PFSK-1 (cell line): ENCODE data around the gene ZNF282.

Experiments used
- FOXP2 ChIP-seq: optimal IDR thresholded peaks from 2 replicates; pipeline ENCODE3; 2011; ENCODE audit warnings: borderline replicate concordance, control low read depth, inconsistent platforms; ENCODE audit not compliant: insufficient read depth; ENCODE audit errors: extremely low read length, extremely low read depth
- POLR2AphosphoS5 ChIP-seq: IDR thresholded peaks from 2 replicates; pipeline ENCODE4 v1.6.1; 2012; ENCODE audit warnings: low read depth, mild to moderate bottlenecking, control low read depth, low read length, moderate library complexity
- SIN3A ChIP-seq: IDR thresholded peaks from 2 replicates; pipeline ENCODE4 v1.6.1; 2012; ENCODE audit warnings: mild to moderate bottlenecking, low read length, moderate library complexity, borderline replicate concordance; ENCODE audit not compliant: insufficient read depth
- TAF1 ChIP-seq: IDR thresholded peaks from 2 replicates; pipeline ENCODE4 v1.6.1; 2012; ENCODE audit warnings: low read length, control low read depth, borderline replicate concordance; ENCODE audit not compliant: insufficient read depth
- TF ChIP-seq, protein P1 (sequence below), 2 experiments: IDR thresholded peaks; 2 replicates each; pipeline versions ENCODE4 v1.6.1 to v1.8.0; 2011 to 2012; ENCODE audit warnings: low read depth in 2 of 2, low read length in 2 of 2, control low read depth in 1 of 2, inconsistent platforms in 1 of 2, mild to moderate bottlenecking in 1 of 2, moderate library complexity in 1 of 2; ENCODE audit not compliant: insufficient read depth in 1 of 2

ZNF282 gene

GRCh38 chr7:149199234-149199995 is 4.1 kb downstream of the ZNF282 start:
- no peak for TF ChIP-seq FOXP2
- TF ChIP-seq POLR2AphosphoS5: no peak
- no peak for TF ChIP-seq SIN3A
- no peak for TF ChIP-seq TAF1
- TF ChIP-seq, protein P1, sequence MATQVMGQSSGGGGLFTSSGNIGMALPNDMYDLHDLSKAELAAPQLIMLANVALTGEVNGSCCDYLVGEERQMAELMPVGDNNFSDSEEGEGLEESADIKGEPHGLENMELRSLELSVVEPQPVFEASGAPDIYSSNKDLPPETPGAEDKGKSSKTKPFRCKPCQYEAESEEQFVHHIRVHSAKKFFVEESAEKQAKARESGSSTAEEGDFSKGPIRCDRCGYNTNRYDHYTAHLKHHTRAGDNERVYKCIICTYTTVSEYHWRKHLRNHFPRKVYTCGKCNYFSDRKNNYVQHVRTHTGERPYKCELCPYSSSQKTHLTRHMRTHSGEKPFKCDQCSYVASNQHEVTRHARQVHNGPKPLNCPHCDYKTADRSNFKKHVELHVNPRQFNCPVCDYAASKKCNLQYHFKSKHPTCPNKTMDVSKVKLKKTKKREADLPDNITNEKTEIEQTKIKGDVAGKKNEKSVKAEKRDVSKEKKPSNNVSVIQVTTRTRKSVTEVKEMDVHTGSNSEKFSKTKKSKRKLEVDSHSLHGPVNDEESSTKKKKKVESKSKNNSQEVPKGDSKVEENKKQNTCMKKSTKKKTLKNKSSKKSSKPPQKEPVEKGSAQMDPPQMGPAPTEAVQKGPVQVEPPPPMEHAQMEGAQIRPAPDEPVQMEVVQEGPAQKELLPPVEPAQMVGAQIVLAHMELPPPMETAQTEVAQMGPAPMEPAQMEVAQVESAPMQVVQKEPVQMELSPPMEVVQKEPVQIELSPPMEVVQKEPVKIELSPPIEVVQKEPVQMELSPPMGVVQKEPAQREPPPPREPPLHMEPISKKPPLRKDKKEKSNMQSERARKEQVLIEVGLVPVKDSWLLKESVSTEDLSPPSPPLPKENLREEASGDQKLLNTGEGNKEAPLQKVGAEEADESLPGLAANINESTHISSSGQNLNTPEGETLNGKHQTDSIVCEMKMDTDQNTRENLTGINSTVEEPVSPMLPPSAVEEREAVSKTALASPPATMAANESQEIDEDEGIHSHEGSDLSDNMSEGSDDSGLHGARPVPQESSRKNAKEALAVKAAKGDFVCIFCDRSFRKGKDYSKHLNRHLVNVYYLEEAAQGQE (IDR thresholded peaks at IDR 0.05; ENCODE audit: insufficient read depth in 1 of 2, low read depth in 2 of 2, low read length in 2 of 2): no peak

DNA sequence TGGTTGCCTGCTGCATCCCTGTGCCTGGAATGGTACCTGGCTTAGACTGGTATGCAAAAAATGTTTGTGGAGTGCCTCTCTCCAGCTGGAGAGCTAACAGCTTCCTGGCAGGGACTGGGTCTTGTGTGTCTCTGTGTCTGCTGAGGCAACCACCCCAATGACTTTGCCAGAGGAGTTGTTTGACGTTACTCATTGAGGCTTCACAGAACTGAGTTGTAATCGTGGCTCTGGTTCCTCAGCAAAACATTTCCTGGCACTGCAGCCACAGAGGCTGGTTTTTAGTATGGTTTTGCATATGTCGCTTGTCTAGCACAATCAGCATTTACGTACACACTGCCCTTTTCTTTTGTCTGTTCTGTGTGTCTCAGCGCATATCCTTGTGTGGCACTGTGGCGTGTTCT is 7.5 kb downstream of the ZNF282 start:
- TF ChIP-seq POLR2AphosphoS5 (no peak), SIN3A (no peak), FOXP2 (no peak), TAF1 (no peak)
- TF ChIP-seq, protein P1 (IDR thresholded peaks at IDR 0.05; ENCODE audit: insufficient read depth in 1 of 2, low read depth in 2 of 2, low read length in 2 of 2): no peak

GRCh38 chr7:149205690-149206381 is 10.5 kb downstream of the ZNF282 start:
- TF ChIP-seq SIN3A (no peak), POLR2AphosphoS5 (no peak), TAF1 (no peak), FOXP2 (no peak)
- TF ChIP-seq, protein P1 (IDR thresholded peaks at IDR 0.05; ENCODE audit: insufficient read depth in 1 of 2, low read depth in 2 of 2, low read length in 2 of 2): no peak

DNA sequence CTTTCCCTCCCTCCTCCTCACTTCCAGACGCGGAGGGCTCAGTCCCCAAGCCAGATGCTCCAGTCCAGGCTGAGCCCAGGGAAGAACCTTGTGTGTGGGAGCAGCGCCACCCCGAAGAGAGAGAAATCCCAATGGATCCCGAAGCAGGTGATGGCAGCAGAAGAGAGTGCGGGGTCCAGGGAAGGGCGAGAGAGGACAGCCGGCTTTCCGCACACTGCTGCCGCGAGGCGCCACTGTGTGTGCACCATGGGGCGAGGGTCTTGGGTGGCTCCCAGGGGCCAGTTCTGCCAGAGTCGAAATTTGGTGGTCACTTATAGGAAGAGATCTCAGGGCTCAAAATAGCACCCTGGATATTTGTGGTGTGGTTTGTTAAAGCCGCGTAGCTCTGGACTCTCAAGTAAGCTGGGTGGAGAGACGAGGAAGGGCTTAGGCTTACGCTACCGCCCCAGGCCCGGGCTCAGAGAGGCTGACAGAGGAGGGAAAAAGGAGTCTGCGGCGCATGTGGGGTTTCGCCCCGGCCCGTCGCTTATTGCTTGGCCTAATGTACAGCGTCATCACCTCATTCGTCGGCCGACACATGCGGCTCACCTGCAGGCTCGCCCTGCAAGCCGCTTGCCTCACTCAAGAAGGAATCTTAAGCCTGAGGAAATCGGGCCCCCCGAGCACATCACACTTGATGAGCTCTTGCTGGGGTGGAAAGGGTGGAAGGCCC is 12.1 kb downstream of the ZNF282 start:
- TF ChIP-seq SIN3A (no peak), POLR2AphosphoS5 (no peak), FOXP2 (no peak), TAF1 (no peak)
- TF ChIP-seq, protein P1 (IDR thresholded peaks at IDR 0.05; ENCODE audit: insufficient read depth in 1 of 2, low read depth in 2 of 2, low read length in 2 of 2): no peak
